HFFc6 (cell line): Measurements from ENCODE around the gene ANKK1. TPM values are rescaled to one million over a fixed set of nuclear protein-coding genes. Genes with fewer than 3 reads are reported as not detected.

Experiments used
- DNase-seq: peaks from one replicate; pipeline ENCODE4 v3.0.0-alpha.2; 2018
- H3K27ac Mint-ChIP-seq: 2 replicates; pipeline ENCODE4 v1.8.0; 2020; ENCODE audit warnings: mild to moderate bottlenecking, mixed read lengths
- H3K27me3 Mint-ChIP-seq: 2 replicates; pipeline ENCODE4 v1.8.0; 2021; ENCODE audit warnings: mild to moderate bottlenecking, moderate library complexity, mixed read lengths; ENCODE audit not compliant: insufficient read depth
- H3K36me3 Mint-ChIP-seq: 2 replicates; pipeline ENCODE4 v1.8.0; 2021; ENCODE audit warnings: low read depth, mixed read lengths
- H3K4me1 Mint-ChIP-seq: 2 replicates; pipeline ENCODE4 v1.8.0; 2020; ENCODE audit warnings: low read depth, mixed read lengths
- H3K4me3 Mint-ChIP-seq: 2 replicates; pipeline ENCODE4 v1.8.0; 2020; ENCODE audit warnings: mild to moderate bottlenecking, moderate library complexity, mixed read lengths
- H3K9me3 Mint-ChIP-seq: 2 replicates; pipeline ENCODE4 v1.8.0; 2020; ENCODE audit warnings: mild to moderate bottlenecking, mixed read lengths
- CTCF ChIP-seq: fragments of 200-600 bp; sonication (generic); IDR thresholded peaks from 2 replicates; pipeline ENCODE4 v1.5.0; 2021; ENCODE audit warnings: antibody characterized with exemption, mild to moderate bottlenecking
- total RNA-seq, 6 experiments: library from RNA; stranded (reverse); fragmentation: NEBNext Ultra II Directional; extraction: Animal tissue kit (Norgen Biotek cat#: 25700); gene quantifications; 2 replicates in 1 of 6; 3 replicates in 5 of 6; pipeline ENCODE4 v1.2.3, GENCODE V29; 2021

Gene ANKK1
- total RNA-seq, 6 experiments from 2014 or later = not detected

GRCh38 chr11:113412675-113413074 lies 25.1 kb downstream of the ANKK1 start:
- Mint-ChIP-seq H3K27ac (no peak overlapping the region), H3K27me3 (peaks cover 3% of the 10 kb centered on the region; the same call in 1 of the 2 replicates), H3K4me1 (no peaks in the 10 kb centered on the region), H3K9me3 (peaks cover 6% of the 10 kb centered on the region; the same call in 1 of the 2 replicates), H3K36me3 (no peaks in the 10 kb centered on the region), H3K4me3 (no peak overlapping the region)
- DNase-seq = no peak
- TF ChIP-seq CTCF = no peak

- Mint-ChIP-seq H3K4me1 (no peaks in the 10 kb centered on the region), H3K4me3 (no peak overlapping the region), H3K36me3 (no peaks in the 10 kb centered on the region), H3K27me3 (peaks cover 8% of the 10 kb centered on the region; the same call in 1 of the 2 replicates), H3K9me3 (peaks cover 10% of the 10 kb centered on the region), H3K27ac (no peak overlapping the region)
- TF ChIP-seq CTCF = no peak
- DNase-seq = no peak
Observed at GRCh38 chr11:113415343-113415742, 27.8 kb downstream of the ANKK1 start.

- no peak for TF ChIP-seq CTCF
- Mint-ChIP-seq H3K9me3 (peaks cover 10% of the 10 kb centered on the region), H3K4me1 (no peaks in the 10 kb centered on the region), H3K4me3 (no peak overlapping the region), H3K36me3 (no peaks in the 10 kb centered on the region), H3K27ac (no peak overlapping the region), H3K27me3 (peaks cover 8% of the 10 kb centered on the region; the same call in 1 of the 2 replicates)
- no peak for DNase-seq
Observed at GRCh38 chr11:113417428-113417827, 29.8 kb downstream of the ANKK1 start.

- H3K27ac Mint-ChIP-seq = no peak overlapping the region
- no peaks in the 10 kb centered on the region for H3K4me1 Mint-ChIP-seq
- H3K4me3 Mint-ChIP-seq = no peak overlapping the region
- TF ChIP-seq CTCF = no peak
- H3K9me3 Mint-ChIP-seq = peaks cover 10% of the 10 kb centered on the region
- no peak for DNase-seq
- peaks cover 11% of the 10 kb centered on the region for H3K27me3 Mint-ChIP-seq
- H3K36me3 Mint-ChIP-seq = no peaks in the 10 kb centered on the region
Observed at GRCh38 chr11:113419454-113420003, 31.9 kb downstream of the ANKK1 start.

GRCh38 chr11:113420808-113421207 lies 33.2 kb downstream of the ANKK1 start:
- Mint-ChIP-seq H3K27me3 (peaks cover 11% of the 10 kb centered on the region), H3K36me3 (no peaks in the 10 kb centered on the region), H3K9me3 (peaks cover 10% of the 10 kb centered on the region), H3K4me3 (no peak overlapping the region), H3K4me1 (no peaks in the 10 kb centered on the region), H3K27ac (no peak overlapping the region)
- DNase-seq = no peak
- no peak for TF ChIP-seq CTCF

GRCh38 chr11:113426686-113427085 lies 39.1 kb downstream of the ANKK1 start:
- no peak for TF ChIP-seq CTCF
- H3K4me3 Mint-ChIP-seq = no peak overlapping the region
- no peaks in the 10 kb centered on the region for H3K36me3 Mint-ChIP-seq
- peaks cover 6% of the 10 kb centered on the region for H3K27me3 Mint-ChIP-seq
- no peaks in the 10 kb centered on the region; the same call in 1 of the 2 replicates for H3K9me3 Mint-ChIP-seq
- no peak for DNase-seq
- no peak overlapping the region for H3K27ac Mint-ChIP-seq
- no peaks in the 10 kb centered on the region for H3K4me1 Mint-ChIP-seq
